Spleen (tissue), 11 donors: Measurements from ENCODE around the gene NSUN6. TPM values are rescaled to one million over a fixed set of nuclear protein-coding genes. Genes with fewer than 3 reads are reported as not detected.

ENCODE experiments used
- DNase-seq: peaks from one replicate; pipeline ENCODE4 v3.0.0-alpha.2; 2020
- H3K27ac ChIP-seq, 8 donors: fragments of 200-600 bp; sonication (generic) in 7 of 8; 1 replicate in 4 of 8; 2 replicates in 4 of 8; pipeline versions ENCODE4 v1.5.0 to v1.8.0; 2016 to 2021; ENCODE audit warnings: inconsistent platforms in 4 of 8, mild to moderate bottlenecking in 4 of 8, moderate library complexity in 1 of 8
- H3K27me3 ChIP-seq, 7 donors: fragments of 200-600 bp; sonication (generic) in 6 of 7; replicated peaks in 1 of 7; 1 replicate in 4 of 7; 2 replicates in 3 of 7; pipeline versions ENCODE4 v1.5.0 to v1.8.0; 2016 to 2021; ENCODE audit warnings: inconsistent platforms in 3 of 7, mild to moderate bottlenecking in 1 of 7
- H3K36me3 ChIP-seq, 6 donors: fragments of 200-600 bp; sonication (generic) in 5 of 6; 1 replicate in 4 of 6; 2 replicates in 2 of 6; pipeline versions ENCODE4 v1.5.0 to v1.8.0; 2016 to 2021; ENCODE audit warnings: inconsistent platforms in 2 of 6
- H3K4me1 ChIP-seq, 6 donors: fragments of 200-600 bp; sonication (generic) in 5 of 6; 1 replicate in 3 of 6; 2 replicates in 3 of 6; pipeline versions ENCODE4 v1.5.0 to v1.8.0; 2016 to 2021; ENCODE audit warnings: inconsistent platforms in 3 of 6
- H3K4me3 ChIP-seq, 8 donors: fragments of 200-600 bp; sonication (generic) in 7 of 8; 1 replicate in 4 of 8; 2 replicates in 4 of 8; pipeline versions ENCODE4 v1.5.0 to v1.8.0; 2016 to 2021; ENCODE audit warnings: inconsistent platforms in 4 of 8, mild to moderate bottlenecking in 4 of 8, moderate library complexity in 2 of 8
- H3K9me3 ChIP-seq, 8 donors: fragments of 200-600 bp; sonication (generic) in 7 of 8; 1 replicate in 4 of 8; 2 replicates in 4 of 8; pipeline versions ENCODE4 v1.5.0 to v1.8.0; 2016 to 2021; ENCODE audit warnings: inconsistent platforms in 4 of 8
- CTCF ChIP-seq, 11 experiments: fragments of 200-600 bp in 7 of 11; fragments of 450-650 bp in 4 of 11; sonication (generic) in 4 of 11; IDR thresholded peaks in 8 of 11; conservative IDR thresholded peaks in 3 of 11; 1 replicate in 7 of 11; 2 replicates in 4 of 11; pipeline versions ENCODE4 v1.4.0 to v1.8.0; 2016 to 2021; ENCODE audit warnings: antibody characterized with exemption in 11 of 11, inconsistent platforms in 4 of 11, mild to moderate bottlenecking in 1 of 11
- POLR2A ChIP-seq, 3 donors: fragments of 450-650 bp; IDR thresholded peaks; one replicate each; pipeline ENCODE4 v1.5.1; 2017; ENCODE audit warnings: antibody characterized with exemption in 3 of 3, mild to moderate bottlenecking in 1 of 3
- POLR2AphosphoS5 ChIP-seq, 3 donors: sonication (generic); formaldehyde crosslinking; IDR thresholded peaks; one replicate each; pipeline ENCODE4 v1.5.1; 2017; ENCODE audit warnings: antibody characterized with exemption in 3 of 3
- WGBS, 5 donors: extraction: QIAGEN DNeasy Blood & Tissue Kit in 3 of 5; methylation state at CpG; one replicate each; pipeline versions ENCODE4 v1.1.5 to v1.1.7; 2013 to 2018; 5-methylcytosine and 5-hydroxymethylcytosine counted together
- intact Hi-C: fragments of 100-400 bp; cut with DNase I; formaldehyde crosslinking; loops from one replicate; pipeline ENCODE4 v1.15.0; 2023; ENCODE audit warnings: low total_unique reads
- polyA plus RNA-seq, 3 donors: library from polyadenylated mRNA; stranded (reverse); fragments of 200-250 nt; gene quantifications; one replicate each; pipeline ENCODE4 v1.2.1, GENCODE V29; 2013
- total RNA-seq, 7 donors: library from RNA; depleted of rRNA in 3 of 7; stranded (reverse); fragments of >200 nt in 3 of 7; fragmentation: NEBNext Ultra II Directional in 4 of 7; extraction: Animal tissue kit (Norgen Biotek cat#: 25700) in 4 of 7; gene quantifications; one replicate each; pipeline versions ENCODE4 v1.1.0 to v1.2.1, GENCODE V29; 2016 to 2021
- donor health status: healthy with polysubstance abuse.
- donor health status: DM: no; HTN: no; CAD: no; lungs with moderate emphysema.
- donor health status: DM: no; HTN: no; CAD: no.
- donor health status: Bipolar disorder and iron deficiency.
- donor health status: healthy.
- donor health status: DM: no; HTN: no; CAD: no.
- donor health status: DM: yes; HTN: yes; CAD: no.

NSUN6 gene
- total and polyA plus RNA-seq, 10 donors = 6.4 to 25.8 (median 15.6) TPM

GRCh38 chr10:18684953-18685352 lies 33.6 kb upstream of the NSUN6 start:
- no peaks in the 10 kb centered on the region for H3K9me3 ChIP-seq
- no peaks in the 10 kb centered on the region for H3K4me1 ChIP-seq
- no peak overlapping the region for H3K27ac ChIP-seq
- WGBS, 5 donors = 79 to 93% (median 87%) methylated on average over 3 of the region's 3 CpGs
- H3K36me3 ChIP-seq = peaks cover 0 to 6% (median 0%) of the 10 kb centered on the region in 6 donors
- intact Hi-C loops = no loop called here
- TF ChIP-seq POLR2AphosphoS5 (IDR thresholded peaks at IDR 0.05) = no peak
- TF ChIP-seq CTCF (IDR thresholded peaks at IDR 0.05 in 8 of 11, conservative IDR thresholded peaks at IDR 0.05 in 3 of 11) = no peak
- H3K27me3 ChIP-seq = peaks cover 0 to 8% (median 0%) of the 10 kb centered on the region in 7 donors
- no peak for DNase-seq
- H3K4me3 ChIP-seq = no peak overlapping the region

- H3K36me3 ChIP-seq = peaks cover 0 to 6% (median 0%) of the 10 kb centered on the region in 6 donors
These were observed 33.0 kb upstream of the NSUN6 start for GRCh38 chr10:18684416-18684815.

GRCh38 chr10:18683427-18683826 lies 32.0 kb upstream of the NSUN6 start:
- H3K27ac ChIP-seq = no peak overlapping the region
- no peak for TF ChIP-seq POLR2AphosphoS5 (IDR thresholded peaks at IDR 0.05)
- no peak for TF ChIP-seq POLR2A (IDR thresholded peaks at IDR 0.05)
- no peak for TF ChIP-seq CTCF (IDR thresholded peaks at IDR 0.05 in 8 of 11, conservative IDR thresholded peaks at IDR 0.05 in 3 of 11)
- intact Hi-C loops = no loop called here
- H3K4me1 ChIP-seq = no peaks in the 10 kb centered on the region
- H3K9me3 ChIP-seq = no peaks in the 10 kb centered on the region
- peaks cover 0 to under 1% (median 0%) of the 10 kb centered on the region in 7 donors for H3K27me3 ChIP-seq
- no peak for DNase-seq
- WGBS, 5 donors = 73 to 81% (median 80%) methylated on average over 1 of the region's 1 CpG
- H3K36me3 ChIP-seq = peaks cover 0 to 6% (median 0%) of the 10 kb centered on the region in 6 donors
- no peak overlapping the region for H3K4me3 ChIP-seq

More at GRCh38 chr10:18684416-18684815, 33.0 kb upstream of the NSUN6 start:
- Histone ChIP-seq H3K27ac (no peak overlapping the region), H3K4me3 (no peak overlapping the region), H3K9me3 (no peaks in the 10 kb centered on the region), H3K4me1 (no peaks in the 10 kb centered on the region), H3K27me3 (peaks cover 0 to 8% (median 0%) of the 10 kb centered on the region in 7 donors)
- DNase-seq = no peak
- intact Hi-C loops = no loop called here
- 54 to 60% (median 57%) methylated on average over 1 of the region's 1 CpG for WGBS, 5 donors
- TF ChIP-seq POLR2A (IDR thresholded peaks at IDR 0.05) (no peak), POLR2AphosphoS5 (IDR thresholded peaks at IDR 0.05) (no peak)

GRCh38 chr10:18681971-18682411 lies 30.6 kb upstream of the NSUN6 start:
- no peak overlapping the region for H3K4me3 ChIP-seq
- no peaks in the 10 kb centered on the region for H3K27me3 ChIP-seq
- WGBS, 5 donors = 82 to 92% (median 90%) methylated on average over 4 of the region's 4 CpGs
- TF ChIP-seq POLR2A (IDR thresholded peaks at IDR 0.05) (no peak), CTCF (IDR thresholded peaks at IDR 0.05 in 8 of 11, conservative IDR thresholded peaks at IDR 0.05 in 3 of 11) (no peak)
- intact Hi-C loops = no loop called here
- H3K27ac ChIP-seq = no peak overlapping the region
- no peaks in the 10 kb centered on the region for H3K9me3 ChIP-seq
- no peak for DNase-seq
- H3K36me3 ChIP-seq = peaks cover 0 to 11% (median 0%) of the 10 kb centered on the region in 6 donors
- no peaks in the 10 kb centered on the region for H3K4me1 ChIP-seq

- no peak for DNase-seq
- Histone ChIP-seq H3K27ac (no peak overlapping the region), H3K27me3 (no peaks in the 10 kb centered on the region), H3K4me3 (no peak overlapping the region), H3K9me3 (no peaks in the 10 kb centered on the region), H3K36me3 (peaks cover 0 to 17% (median 0%) of the 10 kb centered on the region in 6 donors), H3K4me1 (no peaks in the 10 kb centered on the region)
- TF ChIP-seq POLR2A (IDR thresholded peaks at IDR 0.05) = no peak
- intact Hi-C loops = no loop called here
- WGBS, 5 donors = 48 to 67% (median 50%) methylated on average over 2 of the region's 2 CpGs
These were observed 30.0 kb upstream of the NSUN6 start for GRCh38 chr10:18681366-18681765.
